Right cardiac atrium (tissue), 5 donors: ENCODE measurements around the gene PNPLA8. TPM values are rescaled to one million over a fixed set of nuclear protein-coding genes. Genes with fewer than 3 reads are reported as not detected.
"Not testable (repeated sequence)": the region's sequence is repeated elsewhere in the genome, so short reads cannot be mapped to it uniquely, and the experiment has no call there.

Experiments
- ATAC-seq, 2 donors: fragments of 200-7000 bp; cut with Tn5 transposase; one replicate each; pipeline versions ENCODE4 v1.8.0 to v1.9.1; 2020; ENCODE audit warnings: moderate library complexity in 2 of 2, mild to moderate bottlenecking in 1 of 2
- DNase-seq, 3 donors: peaks; one replicate each; pipeline ENCODE4 v3.0.0-alpha.2; 2020
- H3K27ac ChIP-seq: one replicate; pipeline ENCODE4 v1.5.1; 2013; ENCODE audit warnings: mild to moderate bottlenecking, low read length, control low read depth, moderate library complexity
- H3K27me3 ChIP-seq: one replicate; pipeline ENCODE4 v1.6.1; 2013; ENCODE audit not compliant: control insufficient read depth, insufficient read depth
- H3K4me1 ChIP-seq: one replicate; pipeline ENCODE4 v1.6.1; 2013; ENCODE audit warnings: low read length; ENCODE audit not compliant: control insufficient read depth, insufficient read depth
- H3K4me3 ChIP-seq: one replicate; pipeline ENCODE4 v1.5.1; 2013; ENCODE audit warnings: low read length, control low read depth
- H3K9me3 ChIP-seq: one replicate; pipeline ENCODE4 v1.6.1; 2013; ENCODE audit warnings: low read length; ENCODE audit not compliant: control insufficient read depth
- WGBS: extraction: QIAGEN DNeasy Blood & Tissue Kit; methylation state at CpG from one replicate; pipeline ENCODE4 v1.1.7; 2013; 5-methylcytosine and 5-hydroxymethylcytosine counted together
- intact Hi-C, 4 donors: fragments of 100-400 bp; cut with DNase I; formaldehyde crosslinking; loops; one replicate each; pipeline versions ENCODE4 v1.11.0 to v1.14.0; 2022 to 2023
- polyA plus RNA-seq: library from polyadenylated mRNA; stranded (reverse); fragments of 200-250 nt; gene quantifications from one replicate; pipeline ENCODE4 v1.2.3, GENCODE V29; 2013
- total RNA-seq, 4 donors: library from RNA; stranded (reverse); fragmentation: NEBNext Ultra II Directional; extraction: Animal tissue kit (Norgen Biotek cat#: 25700); gene quantifications; one replicate each; pipeline ENCODE4 v1.2.1, GENCODE V29; 2021
- donor health status: healthy with polysubstance abuse.
- donor health status: DM: no; HTN: yes; CAD: no.
- donor health status: DM: no; HTN: no; CAD: no.
- donor health status: DM: no; HTN: yes; CAD: no; lungs with severe emphysema.
- donor health status: DM: yes; HTN: yes; CAD: no.

PNPLA8 gene
- total and polyA plus RNA-seq, 5 donors, result 22.3 to 37.4 (median 34.0) TPM

- ATAC-seq (no peak), DNase-seq (no peak)
- intact Hi-C loops, result no loop called here
Measured at GRCh38 chr7:108528183-108528712, 2.3 kb upstream of the PNPLA8 start.

GRCh38 chr7:108526768-108527017 is 758 bp upstream of the PNPLA8 start:
- ATAC-seq (no peak), DNase-seq (no peak)
- 4% methylated on average over 3 of the region's 3 CpGs for WGBS
- intact Hi-C loops, result no loop called here
- no peaks in the 10 kb centered on the region for H3K27me3 ChIP-seq
- H3K4me3 ChIP-seq, result peak overlapping the region; percentile 62
- no peaks in the 10 kb centered on the region for H3K4me1 ChIP-seq
- H3K27ac ChIP-seq, result peak overlapping the region; percentile 96
- H3K9me3 ChIP-seq, result no peaks in the 10 kb centered on the region

More at GRCh38 chr7:108528183-108528712, 2.3 kb upstream of the PNPLA8 start:
- H3K4me3 ChIP-seq, result no peak overlapping the region
- WGBS, result 95% methylated on average over 6 of the region's 6 CpGs
- H3K4me1 ChIP-seq, result no peaks in the 10 kb centered on the region
- H3K9me3 ChIP-seq, result no peaks in the 10 kb centered on the region
- no peak overlapping the region for H3K27ac ChIP-seq
- H3K27me3 ChIP-seq, result no peaks in the 10 kb centered on the region

DNA sequence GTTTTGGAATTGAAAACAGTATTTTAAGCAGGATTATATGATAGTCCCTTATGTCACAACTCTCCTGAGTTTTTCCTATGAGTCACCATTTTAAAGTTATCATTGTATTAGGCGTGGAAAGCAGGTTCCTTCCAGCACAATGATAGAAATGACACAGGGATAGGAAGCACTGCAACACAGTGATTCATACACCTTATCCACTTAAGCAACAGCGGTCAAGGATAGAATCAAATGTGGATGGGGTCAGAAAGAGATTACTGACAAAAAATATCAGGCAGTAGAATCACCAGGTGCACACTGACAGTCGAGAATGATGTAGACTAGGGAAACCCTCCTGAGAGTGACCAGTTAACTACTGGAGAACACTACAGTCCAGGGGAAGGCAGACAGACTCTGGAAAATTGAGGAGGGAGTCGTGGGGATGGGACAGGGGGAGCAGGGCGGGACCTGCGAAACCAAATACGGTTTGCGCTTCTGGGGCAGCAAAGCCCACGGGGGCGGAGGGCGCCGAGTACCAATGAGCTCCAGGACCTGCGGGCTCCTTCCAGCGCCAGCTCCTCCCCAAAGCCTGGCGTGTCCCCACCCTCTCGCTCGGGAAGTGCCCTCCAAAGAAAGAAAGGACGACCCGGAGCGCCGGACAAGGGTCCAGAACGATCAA is 479 bp downstream of the PNPLA8 start:
- peak; percentile 92 to 95 (median 95) for DNase-seq
- no peaks in the 10 kb centered on the region for H3K27me3 ChIP-seq
- under 1% methylated on average over 22 of the region's 22 CpGs for WGBS
- H3K27ac ChIP-seq, result peak overlapping the region; percentile 95
- peak overlapping the region; percentile 63 for H3K4me3 ChIP-seq
- intact Hi-C loops, result no loop called here
- peak; percentile 86 to 87 for ATAC-seq
- no peaks in the 10 kb centered on the region for H3K9me3 ChIP-seq
- H3K4me1 ChIP-seq, result no peaks in the 10 kb centered on the region

DNA sequence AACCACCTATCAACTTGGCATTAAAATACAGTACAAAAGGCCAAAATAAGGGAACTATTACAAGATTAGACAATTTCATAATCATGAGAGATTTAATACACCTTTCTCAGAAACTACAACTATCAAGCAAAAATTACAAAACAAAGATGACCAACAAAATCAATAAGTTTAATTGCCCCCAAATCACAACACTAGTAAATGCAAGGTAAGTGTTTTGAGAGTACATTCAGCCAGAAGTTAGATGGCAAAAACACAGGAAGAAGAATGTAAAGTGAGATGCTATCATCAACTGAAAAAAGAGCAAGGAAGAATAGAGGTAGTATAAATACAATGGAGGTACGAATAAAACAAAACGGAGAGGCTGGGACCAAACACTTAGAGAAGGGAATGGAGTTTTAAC is 3.2 kb downstream of the PNPLA8 start:
- H3K4me3 ChIP-seq, result no peak overlapping the region

DNA sequence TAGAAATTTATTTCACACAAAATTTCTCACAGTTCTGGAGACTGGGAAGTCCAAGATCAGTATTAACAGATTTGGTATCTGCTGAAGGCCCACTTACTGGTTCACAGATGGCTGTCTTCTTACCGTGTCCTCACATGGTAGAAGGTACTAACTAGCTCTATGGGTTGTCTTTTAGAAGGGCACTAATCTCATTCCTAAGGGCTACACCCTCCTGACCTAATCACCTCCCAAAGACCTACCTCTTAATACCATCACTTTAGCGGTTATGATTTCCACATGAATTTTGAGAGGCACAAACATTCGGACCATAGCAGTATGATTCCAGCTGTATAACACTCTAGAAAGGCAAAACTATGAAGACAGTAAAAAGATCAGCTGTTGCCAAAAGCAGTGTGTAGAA is 8.0 kb downstream of the PNPLA8 start:
- intact Hi-C loops, result no loop called here
- no peaks in the 10 kb centered on the region for H3K27me3 ChIP-seq
- H3K4me3 ChIP-seq, result no peak overlapping the region
- ATAC-seq, result no peak
- no peak for DNase-seq
- no peaks in the 10 kb centered on the region for H3K9me3 ChIP-seq
- H3K27ac ChIP-seq, result no peak overlapping the region
- WGBS, result 99% methylated on average over 3 of the region's 3 CpGs
- peaks cover 4% of the 10 kb centered on the region for H3K4me1 ChIP-seq

More for the DNA sequence above, 3.2 kb downstream of the PNPLA8 start:
- intact Hi-C loops, result no loop called here
- no peak for ATAC-seq
- DNase-seq, result no peak
- WGBS, result 74% methylated on average over 2 of the region's 2 CpGs
- H3K9me3 ChIP-seq, result no peaks in the 10 kb centered on the region
- H3K27me3 ChIP-seq, result no peaks in the 10 kb centered on the region
- H3K4me1 ChIP-seq, result peaks cover 4% of the 10 kb centered on the region
- H3K27ac ChIP-seq, result no peak overlapping the region

DNA sequence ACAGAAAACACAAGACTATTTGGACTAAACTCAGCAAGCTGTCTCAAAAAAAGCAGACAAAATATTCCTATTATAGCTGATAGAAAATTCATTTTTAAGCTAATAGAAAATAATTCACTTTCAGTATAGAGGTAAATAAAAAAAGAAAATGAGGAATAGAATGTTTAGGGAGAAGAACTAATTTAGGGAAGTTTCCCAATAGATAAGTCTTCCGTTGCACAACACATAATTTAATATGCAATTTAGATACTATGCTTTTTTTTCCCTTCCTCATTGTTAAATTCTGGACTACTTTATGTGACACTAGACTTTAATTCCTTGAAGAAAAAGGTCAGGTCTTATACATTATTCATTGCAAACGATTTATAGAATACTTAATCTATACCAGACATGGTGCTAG is 10.3 kb downstream of the PNPLA8 start:
- H3K27me3 ChIP-seq, result no peaks in the 10 kb centered on the region
- intact Hi-C loops, result no loop called here
- WGBS, result 78% methylated on average over 2 of the region's 2 CpGs
- H3K4me3 ChIP-seq, result no peak overlapping the region
- ATAC-seq, result no peak
- DNase-seq, result no peak
- no peak overlapping the region for H3K27ac ChIP-seq
- no peaks in the 10 kb centered on the region for H3K9me3 ChIP-seq
- H3K4me1 ChIP-seq, result peaks cover 4% of the 10 kb centered on the region

DNA sequence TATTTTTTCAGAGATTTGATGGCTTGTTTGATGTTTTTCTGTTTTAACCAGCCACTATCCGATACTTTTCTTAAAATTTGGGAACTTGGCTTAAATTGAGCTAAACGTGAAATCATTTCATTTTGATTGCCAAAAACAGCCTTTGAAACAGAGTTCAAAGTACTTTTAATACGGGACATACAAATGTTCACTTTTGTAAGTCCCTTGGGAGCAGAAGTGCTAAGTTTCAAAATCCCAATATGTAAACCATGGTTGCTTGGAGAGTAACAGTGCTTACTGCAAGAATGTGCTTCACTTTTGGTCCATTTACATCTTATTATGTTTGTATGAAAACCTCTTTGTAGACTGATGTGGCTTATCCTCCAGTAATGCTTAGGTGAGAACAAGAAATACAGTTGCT is 10.9 kb downstream of the PNPLA8 start:
- Histone ChIP-seq H3K27me3 (no peaks in the 10 kb centered on the region), H3K9me3 (no peaks in the 10 kb centered on the region), H3K27ac (no peak overlapping the region), H3K4me1 (peaks cover 3% of the 10 kb centered on the region), H3K4me3 (no peak overlapping the region)
- ATAC-seq (no peak), DNase-seq (no peak)
- intact Hi-C loops, result no loop called here
- 56% methylated on average over 3 of the region's 3 CpGs for WGBS

GRCh38 chr7:108511939-108512338 is 14.0 kb downstream of the PNPLA8 start:
- no peak overlapping the region for H3K4me3 ChIP-seq
- no peaks in the 10 kb centered on the region for H3K4me1 ChIP-seq
- intact Hi-C loops, result no loop called here
- H3K9me3 ChIP-seq, result no peaks in the 10 kb centered on the region
- DNase-seq, result no peak
- no peaks in the 10 kb centered on the region for H3K27me3 ChIP-seq
- WGBS, result 93% methylated on average over 4 of the region's 4 CpGs
- H3K27ac ChIP-seq, result no peak overlapping the region
- ATAC-seq, result no peak

DNA sequence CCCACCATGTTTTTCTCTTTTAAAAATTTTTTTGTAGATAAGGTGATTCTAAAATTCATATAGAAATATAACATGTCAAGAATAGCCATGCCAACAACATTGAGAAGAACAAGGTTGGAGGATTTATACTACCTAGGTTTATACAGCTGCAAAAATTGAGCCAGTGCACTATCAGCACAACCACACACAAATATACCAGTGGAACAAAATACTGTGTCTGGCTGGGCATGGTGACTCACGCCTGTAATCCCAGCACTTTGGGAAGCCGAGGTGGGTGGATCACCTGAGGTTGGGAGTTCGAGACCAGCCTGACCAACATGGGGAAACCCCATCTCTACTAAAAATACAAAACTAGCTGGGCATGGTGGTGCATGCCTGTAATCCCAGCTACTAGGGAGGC is 21.4 kb downstream of the PNPLA8 start:
- H3K4me3 ChIP-seq, intact Hi-C loops, H3K4me1 ChIP-seq, H3K27me3 ChIP-seq, H3K27ac ChIP-seq, ATAC-seq, DNase-seq, H3K9me3 ChIP-seq: not testable (repeated sequence)
- WGBS, result 97% methylated on average over 3 of the region's 3 CpGs

DNA sequence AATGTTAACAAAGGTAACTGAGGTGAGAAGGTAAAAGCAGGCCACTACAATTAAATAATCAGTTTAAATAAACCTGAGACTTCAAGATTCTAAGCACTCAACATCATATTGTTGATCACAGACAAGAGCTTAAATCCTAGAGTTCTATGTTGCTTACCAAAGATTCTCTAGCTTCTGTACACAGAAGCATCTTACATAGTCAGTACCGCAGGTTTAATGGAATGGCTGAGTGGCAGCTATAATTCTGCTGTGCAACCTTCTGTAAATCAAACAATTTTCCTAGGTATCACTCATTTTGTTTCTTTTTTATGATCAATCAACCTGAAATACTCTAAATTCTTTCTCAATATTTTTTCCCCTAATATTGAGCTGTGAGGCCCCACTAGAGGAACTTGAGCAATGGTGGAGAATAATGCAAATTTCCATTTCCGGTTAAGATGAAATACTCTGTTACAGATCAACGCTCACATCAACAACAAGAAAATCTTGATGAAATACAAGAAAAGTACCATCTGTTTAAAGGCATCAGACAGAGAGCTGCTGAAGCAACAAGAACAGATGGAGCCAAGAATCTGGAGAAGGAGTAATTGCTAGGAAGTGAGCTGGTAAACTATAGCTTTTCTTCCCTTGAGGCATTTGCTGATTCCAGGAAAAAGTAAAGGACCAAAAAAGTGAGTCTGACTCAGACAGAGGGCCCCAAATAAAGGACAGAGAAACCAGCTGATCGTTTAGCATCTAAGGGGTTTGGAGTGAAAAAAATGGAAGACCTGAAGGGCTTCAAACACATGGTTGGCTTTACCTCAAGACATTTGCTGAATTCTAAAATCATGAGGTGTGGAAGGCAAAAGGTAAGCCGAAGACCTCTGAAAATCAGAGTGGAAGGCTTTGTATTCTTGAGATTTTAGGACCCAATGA is 22.6 kb downstream of the PNPLA8 start:
- Histone ChIP-seq H3K9me3 (no peaks in the 10 kb centered on the region), H3K27me3 (no peaks in the 10 kb centered on the region), H3K4me3 (no peak overlapping the region), H3K27ac (no peak overlapping the region), H3K4me1 (no peaks in the 10 kb centered on the region)
- peak in 1 of 2 donors; percentile 50 for ATAC-seq
- WGBS, result 73% methylated on average over 5 of the region's 5 CpGs
- intact Hi-C loops, result no loop called here
- DNase-seq, result no peak

DNA sequence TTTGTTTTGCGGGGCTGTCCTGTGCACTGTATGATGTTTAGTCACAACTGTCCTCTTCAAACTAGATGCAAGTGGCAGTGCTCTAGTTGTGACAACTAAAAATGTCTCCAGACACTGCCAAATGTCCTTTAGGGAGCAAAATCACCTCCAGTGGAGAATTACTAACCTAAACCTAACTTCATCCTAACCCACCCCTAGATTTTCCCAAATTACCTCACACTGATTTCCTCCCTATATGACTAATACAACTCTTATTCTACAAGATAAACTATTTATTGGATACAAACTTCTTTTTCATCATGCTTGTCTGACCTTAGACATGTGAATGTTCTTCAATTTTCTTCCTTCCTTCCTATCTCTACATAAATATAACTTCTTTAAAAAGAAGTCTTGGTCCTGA is 26.4 kb downstream of the PNPLA8 start:
- intact Hi-C loops, result loop anchor here in 3 of 4 donors (5.0 to 10.0 kb wide), 2 partner anchors 315 to 317 kb away; no protein-coding TSS in a partner anchor
- H3K4me1 ChIP-seq, result no peaks in the 10 kb centered on the region
- H3K27ac ChIP-seq, result no peak overlapping the region
- H3K4me3 ChIP-seq, result no peak overlapping the region
- no peaks in the 10 kb centered on the region for H3K27me3 ChIP-seq
- 81% methylated on average over 1 of the region's 1 CpG for WGBS
- ATAC-seq (no peak), DNase-seq (no peak)
- H3K9me3 ChIP-seq, result no peaks in the 10 kb centered on the region
